Hippocampal formation (tissue), 2 donors: Measurements from ENCODE around the gene CROCC2.

Experiments
- DNase-seq, 2 donors: peaks; one replicate each; lab custom pipeline; 2025; lab: John Stamatoyannopoulos, UW

Gene CROCC2

DNA sequence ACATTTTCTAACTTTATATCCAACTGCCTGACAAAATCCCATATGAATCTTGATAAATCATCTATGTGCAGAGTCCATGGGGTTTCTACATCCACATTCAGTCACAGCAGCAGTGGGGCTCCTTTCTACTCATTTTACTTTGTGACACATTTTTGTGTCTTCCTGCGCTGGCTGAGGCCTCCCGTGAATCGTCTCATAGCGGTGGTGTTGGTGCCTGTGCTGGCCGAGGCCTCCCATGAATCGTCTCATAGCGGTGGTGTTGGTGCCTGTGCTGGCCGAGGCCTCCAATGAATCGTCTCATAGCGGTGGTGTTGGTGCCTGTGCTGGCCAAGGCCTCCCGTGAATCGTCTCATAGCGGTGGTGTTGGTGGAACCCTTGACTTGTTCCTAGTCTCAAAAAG is 109.3 kb downstream of the CROCC2 start:
- DNase-seq, result no peak

DNA sequence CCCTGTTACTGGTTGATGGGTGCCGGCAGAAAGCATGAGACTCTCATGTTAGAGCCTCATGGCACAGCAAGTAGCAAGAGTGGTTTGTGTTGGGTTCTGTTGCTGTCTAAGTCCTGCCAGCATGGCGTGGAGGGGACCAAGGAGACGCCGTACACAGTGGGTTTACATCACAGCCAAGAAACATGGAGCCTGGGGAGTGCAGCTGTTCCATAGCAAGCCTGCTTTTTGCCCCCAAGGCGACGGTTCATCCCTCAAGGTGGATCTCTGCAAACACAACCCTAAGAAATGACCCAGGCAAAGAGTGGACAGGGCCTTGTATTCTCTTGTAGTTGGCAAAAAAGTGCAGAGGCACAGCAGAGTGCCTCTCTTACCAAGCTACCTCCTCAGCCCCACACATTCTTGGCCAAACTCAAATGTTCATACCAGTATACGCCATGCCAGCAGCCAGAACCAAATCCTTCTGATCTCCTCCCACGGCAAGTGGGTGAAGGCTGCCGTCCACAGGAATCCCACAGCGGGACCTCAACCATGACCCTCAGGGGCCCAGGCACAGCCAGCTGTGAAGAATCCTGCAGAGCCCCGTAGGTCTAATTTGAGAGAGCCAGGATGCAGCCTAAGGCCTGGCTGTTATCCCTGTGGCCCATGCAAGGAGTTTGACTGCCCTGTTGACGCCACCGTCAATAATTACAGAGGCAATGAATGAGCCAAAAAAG is 111.2 kb downstream of the CROCC2 start:
- DNase-seq, result no peak

DNA sequence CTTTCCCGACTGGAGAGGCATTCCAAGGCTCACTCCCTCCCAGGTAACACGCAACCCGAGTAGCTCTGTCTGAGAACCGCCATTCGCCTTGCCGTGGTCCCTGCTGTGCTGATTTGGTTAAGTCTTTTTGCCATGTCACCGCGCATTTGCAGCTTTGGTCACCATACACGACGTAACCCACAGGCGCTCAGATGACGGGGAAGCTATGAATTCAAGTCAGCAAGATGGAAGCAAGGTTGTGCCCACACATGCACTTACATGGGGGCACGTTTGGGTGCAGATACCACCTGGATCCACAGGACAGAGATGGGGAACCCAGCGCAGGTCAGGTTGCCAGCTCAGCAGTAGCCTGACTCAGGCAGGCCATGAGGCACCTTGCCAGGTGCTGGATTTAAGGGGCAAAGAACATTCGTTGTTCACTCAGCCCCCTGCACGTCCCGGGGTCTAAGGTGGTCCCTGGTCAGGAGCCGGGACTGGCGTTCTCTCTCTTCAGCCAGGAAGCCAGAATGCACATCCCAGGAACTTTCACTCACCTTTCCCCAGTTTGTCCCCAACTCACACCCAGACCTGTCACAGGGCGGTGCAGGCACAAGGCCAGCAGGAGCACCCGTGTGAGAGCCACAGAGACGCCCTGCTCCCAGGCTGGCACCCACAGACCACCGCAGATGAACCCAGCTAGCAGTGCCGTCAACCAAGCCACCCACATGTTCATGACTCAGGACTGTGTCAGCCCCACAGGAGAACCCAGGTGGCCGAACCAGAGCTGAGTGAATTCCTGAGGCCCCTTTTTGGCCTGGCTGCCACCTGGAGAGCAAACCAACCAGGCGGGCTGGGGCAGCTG is 112.1 kb downstream of the CROCC2 start:
- no peak for DNase-seq

DNA sequence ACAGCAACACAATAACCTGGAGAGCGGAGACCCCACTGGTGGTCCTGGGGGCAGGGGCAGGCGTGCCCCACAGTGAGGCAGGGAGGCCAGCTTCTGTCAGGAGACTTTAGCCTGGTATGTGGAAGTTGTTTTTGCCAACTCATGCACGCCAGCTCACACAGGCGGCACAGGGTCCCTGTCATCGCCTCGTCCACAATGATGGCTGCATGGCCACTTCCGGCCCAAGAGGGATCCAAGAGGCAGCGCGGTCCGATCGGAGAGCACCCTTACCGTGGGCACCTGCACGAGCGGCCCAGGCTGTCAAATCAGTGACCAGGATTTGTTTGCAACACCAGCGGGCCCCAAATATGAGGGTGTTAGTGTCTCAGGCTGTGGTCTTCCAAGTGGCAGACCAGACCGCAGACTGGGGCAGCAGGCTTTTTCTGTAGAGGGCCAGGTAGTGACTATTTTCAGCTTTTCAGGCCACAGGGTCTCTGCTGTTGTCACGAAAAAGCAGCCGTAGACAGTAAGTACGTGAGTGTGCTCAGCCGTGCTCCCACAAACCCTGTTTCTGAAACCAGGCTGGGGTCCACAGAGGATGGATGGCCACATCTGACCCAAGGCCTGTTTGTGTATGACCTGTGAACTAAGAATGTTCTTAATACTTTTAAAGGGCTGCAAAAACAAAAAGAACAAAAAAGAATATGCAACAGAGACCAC is 113.5 kb downstream of the CROCC2 start:
- DNase-seq, result no peak

DNA sequence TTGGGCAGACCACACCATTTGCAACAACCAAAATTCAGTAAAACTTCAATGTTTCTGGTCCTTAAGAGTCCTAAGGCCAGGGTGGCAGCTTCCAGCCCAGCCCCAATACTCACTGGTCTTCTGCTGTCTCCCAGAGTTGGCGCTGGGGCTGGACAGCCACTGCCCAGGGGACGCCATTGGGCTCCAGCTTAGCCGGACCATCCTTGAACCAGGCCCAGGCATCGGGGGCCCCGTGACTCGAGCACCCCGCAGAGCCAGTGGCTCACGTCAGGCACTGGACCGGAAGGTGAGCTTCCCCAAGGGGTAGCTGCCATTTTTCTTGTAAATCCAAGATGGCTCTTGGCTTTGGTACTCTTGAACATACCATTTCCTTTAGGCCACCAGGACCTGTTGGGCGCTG is 114.1 kb downstream of the CROCC2 start:
- no peak for DNase-seq

DNA sequence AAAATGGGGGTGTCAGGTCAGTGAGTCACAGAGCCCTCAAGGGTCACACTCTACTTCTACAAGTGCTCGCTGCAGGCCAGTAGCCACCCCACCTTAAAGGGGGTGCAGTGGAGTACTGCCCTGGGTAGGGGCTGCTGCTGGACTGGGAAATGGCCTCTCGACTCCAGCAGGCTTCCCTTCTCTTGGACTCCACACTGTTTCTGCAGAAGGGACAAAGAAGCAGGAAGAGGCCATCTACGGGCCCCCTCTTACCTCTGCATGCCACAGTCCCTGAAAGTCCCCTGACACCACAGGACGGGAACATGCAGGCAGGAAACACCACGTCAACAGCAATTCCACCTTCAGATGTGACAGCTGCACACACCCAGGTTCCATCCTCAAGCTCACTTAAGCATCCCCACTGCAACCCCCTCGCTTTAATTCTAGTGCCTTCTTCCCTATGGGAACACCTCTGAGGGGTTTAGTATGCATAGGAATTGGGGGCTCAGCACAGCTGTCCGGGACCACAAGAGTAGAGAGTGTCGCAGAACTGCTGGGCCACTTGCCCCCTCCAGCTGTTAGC is 114.6 kb downstream of the CROCC2 start:
- DNase-seq, result no peak

DNA sequence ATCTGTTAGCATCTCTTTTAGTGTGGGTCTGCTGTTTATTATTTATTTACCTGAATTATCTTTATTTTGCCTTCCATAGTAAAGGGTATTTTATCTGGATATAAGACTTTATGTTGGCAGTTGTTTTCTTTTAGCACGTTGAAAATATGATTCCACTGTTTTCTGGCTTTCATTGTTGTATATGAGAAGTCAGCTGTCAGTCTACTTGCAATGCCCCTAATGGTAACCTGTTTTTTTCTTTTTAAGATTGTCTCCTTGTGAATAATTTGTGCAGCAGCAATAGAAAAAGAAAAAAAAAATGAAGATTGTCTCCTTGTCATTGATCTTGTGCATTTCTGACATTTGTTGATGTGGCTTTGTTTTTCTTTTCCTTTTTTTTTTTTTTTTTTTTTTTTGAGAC is 119.5 kb downstream of the CROCC2 start:
- no peak for DNase-seq

DNA sequence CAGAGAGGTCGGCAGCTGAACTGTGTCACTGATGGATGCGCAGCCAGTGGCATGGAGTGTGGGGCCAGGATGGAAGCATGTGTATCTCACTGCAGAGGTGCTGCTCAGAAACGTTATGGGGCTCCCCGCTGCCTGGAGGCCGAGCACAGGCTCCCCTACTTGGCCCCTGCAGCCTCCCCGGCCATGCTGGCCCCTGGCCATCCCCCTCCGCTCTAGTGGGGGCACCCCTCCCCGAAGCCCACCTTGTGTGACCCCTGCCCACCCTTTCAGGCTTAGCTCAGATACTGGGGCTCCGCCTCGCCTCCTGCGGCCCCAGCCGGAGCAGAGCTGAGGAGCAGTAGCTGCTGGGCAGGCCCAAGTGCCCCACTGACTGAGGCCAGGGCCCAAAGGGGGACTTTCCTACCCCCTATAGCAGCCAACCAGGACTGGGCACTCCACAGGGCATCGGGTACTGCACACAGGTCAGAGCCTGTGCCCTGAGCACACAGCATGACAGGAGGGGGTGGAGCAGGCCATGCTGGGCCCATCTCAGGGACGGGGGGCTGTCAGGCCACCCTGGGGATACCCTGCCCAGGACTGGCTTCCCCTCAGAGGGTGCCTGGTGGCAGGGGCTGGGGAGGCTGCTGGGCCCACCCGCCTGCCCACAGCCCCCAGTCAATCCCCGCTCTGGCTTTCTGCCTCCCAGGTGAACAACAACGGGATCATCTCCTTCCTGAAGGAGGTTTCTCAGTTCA is 123.6 kb downstream of the CROCC2 start:
- no peak for DNase-seq

DNA sequence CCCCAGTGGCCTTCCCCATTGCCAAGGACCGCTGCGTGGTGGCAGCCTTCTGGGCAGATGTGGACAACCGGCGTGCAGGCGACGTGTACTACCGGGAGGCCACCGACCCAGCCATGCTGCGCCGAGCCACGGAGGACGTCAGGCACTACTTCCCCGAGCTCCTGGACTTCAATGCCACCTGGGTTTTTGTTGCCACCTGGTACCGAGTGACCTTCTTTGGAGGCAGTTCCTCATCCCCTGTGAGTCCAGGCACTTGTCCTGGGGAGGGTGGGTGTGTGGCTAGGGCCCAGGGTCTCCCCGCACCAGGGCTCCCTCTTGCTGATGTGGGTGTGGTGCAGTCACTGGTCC is 124.2 kb downstream of the CROCC2 start:
- DNase-seq, result no peak

DNA sequence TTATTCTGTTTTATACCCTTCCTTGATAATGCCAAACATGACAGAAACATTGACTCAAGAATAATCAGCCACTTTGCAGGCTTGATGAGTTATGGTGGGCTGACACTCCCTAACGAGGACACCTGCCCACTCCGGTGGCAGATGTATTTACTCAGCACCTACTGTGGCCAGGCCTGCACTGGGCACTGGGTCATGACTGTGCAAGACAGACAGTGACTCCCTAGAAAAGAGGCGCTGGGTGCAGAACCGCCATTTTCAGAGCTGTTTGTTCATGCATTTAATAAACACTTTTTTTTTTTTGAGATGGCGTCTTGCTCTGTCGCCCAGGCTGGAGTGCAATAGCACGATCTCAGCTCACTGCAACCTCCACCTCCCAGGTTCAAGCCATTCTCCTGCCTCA is 124.7 kb downstream of the CROCC2 start:
- DNase-seq, result no peak

DNA sequence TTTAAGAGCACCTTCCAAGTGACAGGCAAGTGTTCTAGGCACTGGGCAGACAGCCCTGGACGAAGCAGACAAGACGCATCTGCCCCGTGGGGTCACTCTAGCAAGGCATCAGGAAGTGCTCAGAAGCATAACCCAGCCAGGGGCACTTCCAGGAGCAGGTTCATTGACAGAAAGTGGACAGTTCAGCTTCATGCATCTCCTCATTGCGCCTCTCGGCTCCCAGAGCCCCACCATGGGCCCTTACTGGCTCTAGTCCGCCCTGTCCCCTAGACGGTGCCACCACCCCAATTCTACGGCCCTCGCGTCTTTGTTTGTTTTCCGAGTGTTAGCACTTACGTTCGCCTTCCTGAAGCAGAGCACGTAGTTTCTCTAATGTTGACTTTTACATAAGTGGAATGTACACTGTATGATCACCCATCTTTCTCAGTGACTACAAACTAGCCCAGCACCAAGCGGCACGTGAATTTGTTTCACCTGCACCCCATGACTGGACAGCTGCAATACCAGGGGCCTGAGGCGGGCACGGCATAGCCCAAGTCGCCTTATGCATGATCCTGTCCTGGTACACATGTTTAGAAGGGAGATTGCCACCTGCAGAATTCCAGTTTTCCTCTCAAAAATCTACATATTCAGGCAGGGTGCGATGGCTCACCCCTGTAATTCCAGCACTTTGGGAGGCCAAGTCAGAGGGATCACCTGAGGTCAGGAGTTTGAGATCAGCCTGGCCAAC is 125.5 kb downstream of the CROCC2 start:
- DNase-seq, result no peak

DNA sequence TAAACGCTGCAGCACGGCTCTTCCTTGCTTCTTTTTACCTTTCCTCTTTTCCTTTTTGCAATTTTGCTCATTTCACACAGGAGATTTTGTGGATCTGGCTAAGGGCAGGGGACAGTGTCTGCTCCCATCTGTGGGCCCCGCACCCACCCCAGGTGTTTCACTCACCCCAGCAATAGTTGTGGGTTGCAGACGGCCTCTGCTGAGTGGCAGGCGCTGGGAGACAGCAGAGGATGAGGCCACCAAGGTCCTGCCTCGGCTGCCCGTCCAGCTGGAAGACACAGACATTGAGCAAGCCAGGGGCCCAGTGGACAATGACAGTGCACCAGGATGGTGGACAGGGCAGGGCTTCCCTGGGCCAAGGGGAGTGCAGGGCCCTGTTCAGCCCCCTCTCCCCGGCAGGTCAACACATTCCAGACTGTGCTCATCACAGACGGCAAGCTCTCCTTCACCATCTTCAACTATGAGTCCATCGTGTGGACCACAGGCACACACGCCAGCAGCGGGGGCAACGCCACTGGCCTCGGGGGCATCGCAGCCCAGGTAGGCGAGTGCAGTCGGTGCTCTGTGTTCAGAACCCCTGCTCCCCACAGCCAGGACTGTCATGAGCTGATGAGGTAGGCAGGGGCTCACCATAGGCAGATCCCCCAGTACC is 127.3 kb downstream of the CROCC2 start:
- no peak for DNase-seq

DNA sequence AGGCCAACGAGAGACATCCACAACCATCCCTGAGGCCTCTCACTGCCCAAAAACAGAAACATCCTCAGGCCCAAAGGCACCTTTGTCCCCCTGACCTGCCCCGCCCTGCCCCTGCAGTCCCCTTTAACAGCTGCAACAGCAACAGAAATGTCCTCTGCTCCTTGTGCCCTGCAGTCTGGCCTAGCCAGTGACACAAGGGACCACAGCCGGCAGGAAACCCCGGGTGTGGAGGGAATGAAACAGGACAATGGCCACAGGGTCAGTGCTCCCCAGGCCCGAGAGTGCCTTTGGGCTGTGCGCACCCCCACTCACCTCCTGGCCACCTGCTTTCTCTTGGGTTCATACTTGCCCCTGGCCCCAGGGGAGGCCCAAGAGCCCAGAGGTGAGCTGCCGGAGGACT is 127.9 kb downstream of the CROCC2 start:
- no peak for DNase-seq

DNA sequence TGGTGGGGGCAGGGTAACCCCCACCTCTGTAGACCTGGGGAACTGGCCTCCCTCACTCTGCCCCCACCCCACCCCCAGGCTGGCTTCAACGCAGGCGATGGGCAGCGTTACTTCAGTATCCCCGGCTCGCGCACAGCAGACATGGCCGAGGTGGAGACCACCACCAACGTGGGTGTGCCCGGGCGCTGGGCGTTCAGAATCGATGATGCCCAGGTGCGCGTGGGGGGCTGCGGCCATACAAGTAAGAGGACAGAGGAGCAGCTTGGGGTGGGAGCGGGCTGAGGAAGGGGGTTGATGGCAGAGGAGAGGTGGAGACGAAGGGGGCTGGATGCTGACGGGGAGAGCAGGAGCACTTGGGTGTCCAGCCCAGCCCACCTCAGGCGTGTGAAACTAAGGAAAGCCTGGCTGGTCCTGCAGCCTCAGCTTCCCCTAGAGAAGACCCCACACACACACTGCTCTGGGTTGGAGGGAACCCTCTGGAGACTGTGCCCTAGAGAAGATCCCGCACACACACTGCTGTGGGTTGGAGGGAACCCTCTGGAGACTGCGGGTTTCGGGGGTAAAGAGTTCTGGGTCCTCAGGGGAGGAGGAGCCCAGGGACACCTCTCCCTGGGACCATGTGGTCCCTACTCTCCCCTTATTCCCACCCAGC is 128.5 kb downstream of the CROCC2 start:
- no peak for DNase-seq

DNA sequence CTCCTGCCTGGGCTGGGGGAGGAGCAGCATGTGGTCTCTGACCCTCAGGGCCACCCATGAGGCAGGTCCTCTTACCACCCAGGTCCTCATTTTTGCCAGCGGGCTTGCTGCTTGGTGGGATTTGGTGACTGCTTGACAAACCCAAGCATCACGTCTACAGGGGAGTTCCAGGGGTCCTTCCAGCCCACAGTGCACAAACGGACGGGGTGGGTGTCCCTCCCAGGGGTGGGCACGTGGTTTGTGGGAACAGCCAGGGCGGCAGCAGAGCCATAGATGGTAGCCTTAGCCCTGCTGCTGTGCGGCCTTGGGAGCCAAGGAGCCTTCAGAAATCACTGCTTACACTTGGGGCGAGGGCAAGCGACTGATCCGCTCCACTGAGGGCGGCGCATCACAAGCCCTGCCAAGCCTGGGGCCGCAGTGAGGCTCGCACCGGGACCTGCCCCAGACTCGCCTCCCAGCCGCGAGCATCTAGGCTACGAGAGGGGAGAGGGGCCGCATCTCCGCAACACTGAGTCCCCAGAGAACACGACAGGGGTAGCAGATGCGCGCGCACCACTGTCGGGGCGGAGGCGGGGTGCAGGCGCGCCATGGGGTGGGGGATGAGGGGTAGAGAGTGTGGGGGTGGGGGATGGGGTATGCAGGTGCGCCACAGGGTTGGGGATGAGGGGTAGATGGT is 129.1 kb downstream of the CROCC2 start:
- no peak for DNase-seq

DNA sequence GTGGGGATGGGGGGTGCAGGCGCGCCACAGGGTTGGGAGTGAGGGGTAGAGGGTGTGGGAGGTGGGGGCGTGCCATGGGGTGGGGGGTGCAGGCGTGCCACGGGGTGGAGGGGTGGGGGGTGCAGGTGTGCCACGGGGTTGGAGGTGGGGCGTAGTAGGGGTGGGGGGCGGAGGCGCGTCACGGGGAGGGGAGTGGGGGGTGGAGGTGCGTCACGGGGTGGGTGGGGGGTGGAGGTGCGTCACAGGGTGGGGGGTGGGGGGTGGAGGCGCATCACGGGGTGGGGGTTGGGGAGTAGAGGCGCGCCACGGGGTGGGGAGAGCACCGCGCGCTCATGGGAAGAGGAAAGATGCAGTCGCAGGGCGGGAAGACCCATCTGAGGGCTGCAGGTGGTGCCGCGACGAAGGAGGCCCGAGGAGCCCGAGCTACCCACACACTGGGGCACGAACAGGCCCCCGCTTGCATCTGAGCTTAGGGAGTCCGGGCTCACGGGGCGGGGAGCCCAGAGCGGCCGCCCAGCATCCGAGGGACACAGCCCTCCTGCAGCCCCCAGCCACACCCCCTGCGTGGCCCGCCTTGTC is 129.8 kb downstream of the CROCC2 start:
- DNase-seq, result no peak

DNA sequence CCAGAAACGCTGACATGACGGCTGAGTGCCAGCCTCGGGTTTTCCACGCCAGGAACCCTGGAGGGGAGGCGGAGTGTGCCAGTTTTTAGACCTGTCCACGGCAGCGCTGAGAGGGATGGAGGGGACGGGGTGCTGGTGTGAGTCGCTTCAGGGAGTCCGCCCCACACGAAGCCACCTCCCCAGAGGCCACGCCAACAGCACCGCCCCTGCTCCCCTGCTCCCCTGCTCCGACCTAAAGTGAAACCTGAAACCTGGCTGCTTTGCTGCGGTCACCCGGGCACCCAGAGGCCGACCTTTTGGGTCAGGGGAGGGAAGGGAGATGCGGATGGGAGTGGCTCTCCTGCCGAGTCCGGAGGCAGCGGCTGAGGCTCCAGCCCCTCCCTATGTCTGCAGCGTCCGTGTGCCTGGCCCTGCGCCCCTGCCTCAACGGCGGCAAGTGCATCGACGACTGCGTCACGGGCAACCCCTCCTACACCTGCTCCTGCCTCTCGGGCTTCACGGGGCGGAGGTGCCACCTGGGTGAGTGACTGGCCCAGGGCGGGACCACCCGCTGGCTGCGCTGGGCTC is 130.3 kb downstream of the CROCC2 start:
- DNase-seq, result no peak

DNA sequence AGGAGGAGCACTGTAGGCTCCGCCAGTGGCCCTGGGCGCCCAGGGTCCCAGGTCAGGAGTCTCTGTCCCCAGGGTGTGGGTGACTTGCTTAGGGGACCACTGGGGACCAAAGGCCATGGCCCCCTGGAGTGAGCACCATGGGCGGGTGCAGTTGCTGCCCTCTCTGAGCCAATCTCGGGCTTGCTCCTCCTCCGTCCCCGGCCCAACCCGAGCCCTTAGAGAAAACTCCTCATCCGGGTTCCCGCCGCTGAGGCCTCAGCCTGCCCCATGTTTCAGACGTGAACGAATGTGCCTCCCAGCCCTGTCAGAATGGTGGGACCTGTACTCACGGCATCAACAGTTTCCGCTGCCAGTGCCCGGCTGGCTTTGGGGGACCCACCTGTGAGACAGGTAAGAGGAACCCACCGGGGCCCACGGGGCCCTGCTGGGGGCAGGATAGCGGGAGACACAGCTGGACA is 130.9 kb downstream of the CROCC2 start:
- DNase-seq, result no peak

DNA sequence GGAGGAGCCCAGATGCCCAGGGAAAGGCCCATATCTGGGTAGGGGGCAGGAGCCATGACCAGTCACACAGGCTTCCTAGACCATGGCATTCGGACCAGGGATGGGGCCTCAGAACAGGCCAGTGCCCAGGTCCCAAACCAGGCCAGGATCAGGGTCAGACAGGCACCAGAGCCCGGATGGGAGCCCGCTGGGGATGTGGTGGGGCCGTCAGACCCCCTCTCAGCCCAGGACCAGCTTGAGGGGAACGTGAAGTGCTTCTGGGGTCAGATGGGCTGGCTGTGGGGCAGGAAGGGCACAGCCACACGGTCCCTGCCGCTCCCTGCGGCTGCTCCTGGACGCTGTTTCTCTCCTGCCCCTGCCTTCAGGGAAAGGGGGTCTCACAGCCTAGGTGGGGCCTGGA is 131.4 kb downstream of the CROCC2 start:
- no peak for DNase-seq
